Adrenal gland (tissue), 5 donors: ENCODE results near the gene POU2AF2.

Experiments
- POLR2A ChIP-seq, 2 donors: fragments of 450-650 bp; IDR thresholded peaks; one replicate each; pipeline ENCODE4 v1.6.1; 2017; ENCODE audit warnings: antibody characterized with exemption in 2 of 2, mild to moderate bottlenecking in 2 of 2, moderate library complexity in 1 of 2
- TF ChIP-seq, protein P1 (sequence below), 6 experiments: fragments of 450-650 bp in 4 of 6; fragments of 200-600 bp in 2 of 6; sonication (generic) in 1 of 6; IDR thresholded peaks; 1 replicate in 5 of 6; 2 replicates in 1 of 6; pipeline versions ENCODE4 v1.5.1 to v1.8.0; 2016 to 2021; ENCODE audit warnings: antibody characterized with exemption in 6 of 6, mild to moderate bottlenecking in 2 of 6, moderate library complexity in 1 of 6
- donor health status: DM: no; HTN: no; CAD: no.

DNA sequence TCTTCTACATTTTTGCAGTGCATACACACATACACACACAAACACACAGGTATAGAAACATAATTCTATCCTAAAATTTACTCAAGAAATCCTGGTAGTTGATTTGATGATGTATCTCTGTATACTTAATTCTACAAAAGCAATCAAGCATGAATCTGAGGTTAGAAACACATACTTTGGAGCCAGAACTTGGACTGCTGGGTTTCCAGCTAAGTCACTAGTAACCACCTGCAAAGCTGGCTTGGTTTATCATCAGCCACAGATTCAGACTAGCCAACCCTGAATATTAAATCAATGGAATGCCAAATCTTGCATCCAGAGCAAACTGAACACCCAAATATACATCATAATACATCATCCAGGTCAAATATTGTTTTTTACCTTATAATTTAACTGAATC lies 24.8 kb upstream of the POU2AF2 start:
- TF ChIP-seq, protein P1, sequence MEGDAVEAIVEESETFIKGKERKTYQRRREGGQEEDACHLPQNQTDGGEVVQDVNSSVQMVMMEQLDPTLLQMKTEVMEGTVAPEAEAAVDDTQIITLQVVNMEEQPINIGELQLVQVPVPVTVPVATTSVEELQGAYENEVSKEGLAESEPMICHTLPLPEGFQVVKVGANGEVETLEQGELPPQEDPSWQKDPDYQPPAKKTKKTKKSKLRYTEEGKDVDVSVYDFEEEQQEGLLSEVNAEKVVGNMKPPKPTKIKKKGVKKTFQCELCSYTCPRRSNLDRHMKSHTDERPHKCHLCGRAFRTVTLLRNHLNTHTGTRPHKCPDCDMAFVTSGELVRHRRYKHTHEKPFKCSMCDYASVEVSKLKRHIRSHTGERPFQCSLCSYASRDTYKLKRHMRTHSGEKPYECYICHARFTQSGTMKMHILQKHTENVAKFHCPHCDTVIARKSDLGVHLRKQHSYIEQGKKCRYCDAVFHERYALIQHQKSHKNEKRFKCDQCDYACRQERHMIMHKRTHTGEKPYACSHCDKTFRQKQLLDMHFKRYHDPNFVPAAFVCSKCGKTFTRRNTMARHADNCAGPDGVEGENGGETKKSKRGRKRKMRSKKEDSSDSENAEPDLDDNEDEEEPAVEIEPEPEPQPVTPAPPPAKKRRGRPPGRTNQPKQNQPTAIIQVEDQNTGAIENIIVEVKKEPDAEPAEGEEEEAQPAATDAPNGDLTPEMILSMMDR (IDR thresholded peaks at IDR 0.05) = no peak
- TF ChIP-seq POLR2A (IDR thresholded peaks at IDR 0.05) = no peak
